Measurements from ENCODE around the gene FAM217A. TPM values are rescaled to one million over a fixed set of nuclear protein-coding genes. Genes with fewer than 3 reads are reported as not detected.
A peak's percentile ranks its signal among the peaks of the same experiment; 100 is the strongest.

FAM217A gene
- polyA plus RNA-seq, 3 donors from 2014 or later: 0.16 TPM; not detected in 2

GRCh38 chr6:4069199-4069598 is 9.7 kb downstream of the FAM217A start:
- Mint-ChIP-seq H3K9me3 (no peaks in the 10 kb centered on the region), H3K27ac (no peak overlapping the region), H3K4me3 (no peak overlapping the region)

GRCh38 chr6:4067673-4068072 is 11.3 kb downstream of the FAM217A start:
- H3K27me3 Mint-ChIP-seq (ENCODE audit: low read depth in 3 of 3): peaks cover 0 to 2% (median 0%) of the 10 kb centered on the region in 3 donors
- no peaks in the 10 kb centered on the region for H3K9me3 Mint-ChIP-seq
- H3K36me3 Mint-ChIP-seq: peaks cover 5 to 15% (median 6%) of the 10 kb centered on the region in 3 donors
- no peak overlapping the region for H3K4me3 Mint-ChIP-seq
- no peaks in the 10 kb centered on the region for H3K4me1 Mint-ChIP-seq
- DNase-seq: no peak
- peak overlapping the region in 3 of 6 donors; percentile 2 to 38 (median 6) for H3K27ac Mint-ChIP-seq

More at GRCh38 chr6:4069199-4069598, 9.7 kb downstream of the FAM217A start:
- DNase-seq: no peak
- peaks cover 0 to 8% (median 6%) of the 10 kb centered on the region in 3 donors for H3K36me3 Mint-ChIP-seq
- H3K4me1 Mint-ChIP-seq: no peaks in the 10 kb centered on the region
- peaks cover 0 to 2% (median 0%) of the 10 kb centered on the region in 3 donors for H3K27me3 Mint-ChIP-seq (ENCODE audit: low read depth in 3 of 3)

GRCh38 chr6:4066029-4066755 is 12.7 kb downstream of the FAM217A start:
- peaks cover 6 to 21% (median 10%) of the 10 kb centered on the region in 3 donors for H3K36me3 Mint-ChIP-seq
- H3K4me1 Mint-ChIP-seq: no peaks in the 10 kb centered on the region
- H3K4me3 Mint-ChIP-seq: no peak overlapping the region
- DNase-seq: no peak
- H3K9me3 Mint-ChIP-seq: no peaks in the 10 kb centered on the region
- peaks cover 0 to 2% (median 0%) of the 10 kb centered on the region in 3 donors for H3K27me3 Mint-ChIP-seq (ENCODE audit: low read depth in 3 of 3)
- peak overlapping the region in 5 of 6 donors; percentile 4 to 62 (median 38) for H3K27ac Mint-ChIP-seq

GRCh38 chr6:4059115-4059777 is 19.7 kb downstream of the FAM217A start:
- peak; percentile 30 to 67 (median 45) for DNase-seq
- Mint-ChIP-seq H3K9me3 (no peaks in the 10 kb centered on the region), H3K27me3 (ENCODE audit: low read depth in 3 of 3) (peaks cover 0 to 4% (median 0%) of the 10 kb centered on the region in 3 donors), H3K4me3 (peak overlapping the region in 4 of 5 donors; percentile 1 to 63 (median 50)), H3K36me3 (peaks cover 9 to 53% (median 29%) of the 10 kb centered on the region in 3 donors), H3K4me1 (peaks cover 13 to 30% of the 10 kb centered on the region in 2 donors), H3K27ac (peak overlapping the region; percentile 69 to 92 (median 87))

DNA sequence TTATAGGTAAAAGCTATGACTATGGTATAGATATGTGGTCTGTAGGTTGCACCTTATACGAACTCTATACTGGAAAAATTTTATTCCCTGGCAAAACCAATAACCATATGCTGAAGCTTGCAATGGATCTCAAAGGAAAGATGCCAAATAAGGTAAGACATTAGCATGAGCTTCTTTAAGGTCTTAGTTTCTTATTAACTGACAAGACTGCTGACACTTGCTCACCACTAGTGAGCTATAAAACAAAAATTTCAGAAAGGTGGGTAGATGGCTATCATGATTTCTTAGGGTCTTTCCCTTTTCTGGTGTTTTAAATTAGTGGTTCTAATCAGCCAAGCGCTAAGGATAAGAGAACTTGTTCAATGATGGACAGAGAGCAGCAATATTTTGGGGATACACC is 21.9 kb downstream of the FAM217A start:
- Mint-ChIP-seq H3K9me3 (no peaks in the 10 kb centered on the region), H3K27me3 (ENCODE audit: low read depth in 3 of 3) (peaks cover 0 to 6% (median 0%) of the 10 kb centered on the region in 3 donors), H3K4me1 (peaks cover 13 to 30% of the 10 kb centered on the region in 2 donors), H3K36me3 (peaks cover 21 to 54% (median 31%) of the 10 kb centered on the region in 3 donors), H3K4me3 (no peak overlapping the region), H3K27ac (peak overlapping the region in 3 of 6 donors; percentile 4 to 37 (median 19))
- DNase-seq: no peak

GRCh38 chr6:4055420-4056041 is 23.4 kb downstream of the FAM217A start:
- H3K4me1 Mint-ChIP-seq: peaks cover 13 to 30% of the 10 kb centered on the region in 2 donors
- H3K4me3 Mint-ChIP-seq: no peak overlapping the region
- H3K36me3 Mint-ChIP-seq: peaks cover 22 to 52% (median 30%) of the 10 kb centered on the region in 3 donors
- H3K27ac Mint-ChIP-seq: peak overlapping the region in 3 of 6 donors; percentile 25 to 66 (median 34)
- H3K9me3 Mint-ChIP-seq: no peaks in the 10 kb centered on the region
- DNase-seq: no peak
- H3K27me3 Mint-ChIP-seq (ENCODE audit: low read depth in 3 of 3): peaks cover 0 to 6% (median 0%) of the 10 kb centered on the region in 3 donors

DNA sequence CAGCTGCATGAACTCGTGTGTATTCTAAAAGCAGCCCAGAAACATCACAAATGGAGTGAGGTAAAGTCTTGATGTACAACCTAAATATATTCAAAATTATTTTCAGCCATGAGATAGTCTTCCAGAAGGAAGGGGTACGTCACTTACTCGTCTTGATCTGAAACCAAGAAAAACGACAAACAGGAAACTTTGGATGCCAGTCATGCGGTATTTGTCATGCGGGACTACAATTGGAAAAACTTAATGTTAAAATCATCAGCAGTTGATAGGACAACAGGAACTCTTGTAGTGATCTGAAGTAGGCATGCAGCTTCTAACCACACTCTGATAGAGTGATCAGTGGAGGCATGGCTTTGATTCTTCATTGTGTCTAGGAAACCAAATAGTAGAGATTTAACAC is 29.7 kb downstream of the FAM217A start:
- Mint-ChIP-seq H3K27ac (no peak overlapping the region), H3K4me1 (peaks cover 0 to 4% of the 10 kb centered on the region in 2 donors), H3K27me3 (ENCODE audit: low read depth in 3 of 3) (peaks cover 0 to 8% (median 2%) of the 10 kb centered on the region in 3 donors), H3K4me3 (no peak overlapping the region), H3K9me3 (no peaks in the 10 kb centered on the region), H3K36me3 (peaks cover 32 to 51% (median 34%) of the 10 kb centered on the region in 3 donors)
- no peak for DNase-seq

DNA sequence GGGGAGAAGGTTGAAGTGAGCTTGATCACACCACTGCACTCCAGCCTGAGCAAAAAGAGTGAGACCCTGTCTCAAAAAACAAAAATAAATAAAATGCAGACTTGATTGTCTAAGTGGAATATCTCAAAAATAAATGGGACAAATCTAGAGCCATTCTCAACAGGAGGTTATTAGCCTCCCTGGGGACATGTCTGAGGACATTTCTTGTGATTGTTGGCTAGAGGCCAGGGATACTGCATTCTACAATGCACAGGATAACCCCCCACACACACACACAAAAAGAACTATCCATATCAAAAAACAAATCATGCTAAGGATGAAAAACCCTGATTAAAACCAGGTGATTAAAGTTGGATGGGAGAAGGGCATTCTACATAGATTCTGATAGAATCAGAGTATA is 37.5 kb downstream of the FAM217A start:
- no peaks in the 10 kb centered on the region for H3K9me3 Mint-ChIP-seq
- peaks cover 6 to 39% of the 10 kb centered on the region in 2 donors for H3K4me1 Mint-ChIP-seq
- H3K4me3 Mint-ChIP-seq: no peak overlapping the region
- no peak for DNase-seq
- H3K36me3 Mint-ChIP-seq: peaks cover 34 to 66% (median 57%) of the 10 kb centered on the region in 3 donors
- H3K27me3 Mint-ChIP-seq (ENCODE audit: low read depth in 3 of 3): peaks cover 0 to 2% (median 1%) of the 10 kb centered on the region in 3 donors
- H3K27ac Mint-ChIP-seq: peak overlapping the region in 1 of 6 donors; percentile 61

- peaks cover 0 to 5% (median 1%) of the 10 kb centered on the region in 3 donors for H3K27me3 Mint-ChIP-seq (ENCODE audit: low read depth in 3 of 3)
Measured at GRCh38 chr6:4039348-4039747, 39.6 kb downstream of the FAM217A start.

GRCh38 chr6:4036581-4036980 is 42.4 kb downstream of the FAM217A start:
- H3K36me3 Mint-ChIP-seq: peaks cover 30 to 49% (median 41%) of the 10 kb centered on the region in 3 donors
- peak overlapping the region in 1 of 5 donors; percentile 17 for H3K4me3 Mint-ChIP-seq
- peak overlapping the region in 1 of 6 donors; percentile 62 for H3K27ac Mint-ChIP-seq
- peaks cover 0 to 2% (median 2%) of the 10 kb centered on the region in 3 donors for H3K27me3 Mint-ChIP-seq (ENCODE audit: low read depth in 3 of 3)
- H3K4me1 Mint-ChIP-seq: peaks cover 38 to 78% of the 10 kb centered on the region in 2 donors
- DNase-seq: no peak
- H3K9me3 Mint-ChIP-seq: no peaks in the 10 kb centered on the region

More at GRCh38 chr6:4039348-4039747, 39.6 kb downstream of the FAM217A start:
- Mint-ChIP-seq H3K9me3 (no peaks in the 10 kb centered on the region), H3K27ac (no peak overlapping the region), H3K4me3 (no peak overlapping the region), H3K4me1 (peaks cover 16 to 52% of the 10 kb centered on the region in 2 donors), H3K36me3 (peaks cover 34 to 57% (median 51%) of the 10 kb centered on the region in 3 donors)
- no peak for DNase-seq

- no peak overlapping the region for H3K4me3 Mint-ChIP-seq
- DNase-seq: no peak
- no peaks in the 10 kb centered on the region for H3K9me3 Mint-ChIP-seq
- peaks cover 63 to 95% of the 10 kb centered on the region in 2 donors for H3K4me1 Mint-ChIP-seq
- H3K36me3 Mint-ChIP-seq: peaks cover 9 to 18% (median 17%) of the 10 kb centered on the region in 3 donors
- H3K27ac Mint-ChIP-seq: peak overlapping the region in 1 of 6 donors; percentile 29
- H3K27me3 Mint-ChIP-seq (ENCODE audit: low read depth in 3 of 3): peaks cover 0 to 5% (median 2%) of the 10 kb centered on the region in 3 donors
Measured at GRCh38 chr6:4032475-4032874, 46.5 kb downstream of the FAM217A start.

- no peak overlapping the region for H3K4me3 Mint-ChIP-seq
- peak overlapping the region in 3 of 6 donors; percentile 2 to 14 (median 10) for H3K27ac Mint-ChIP-seq
- no peaks in the 10 kb centered on the region for H3K9me3 Mint-ChIP-seq
- H3K4me1 Mint-ChIP-seq: peaks cover 66 to 95% of the 10 kb centered on the region in 2 donors
- H3K27me3 Mint-ChIP-seq (ENCODE audit: low read depth in 3 of 3): peaks cover 0 to 5% (median 2%) of the 10 kb centered on the region in 3 donors
- DNase-seq: no peak
- peaks cover 6 to 17% (median 14%) of the 10 kb centered on the region in 3 donors for H3K36me3 Mint-ChIP-seq
Measured at GRCh38 chr6:4031442-4031841, 47.5 kb downstream of the FAM217A start.

DNA sequence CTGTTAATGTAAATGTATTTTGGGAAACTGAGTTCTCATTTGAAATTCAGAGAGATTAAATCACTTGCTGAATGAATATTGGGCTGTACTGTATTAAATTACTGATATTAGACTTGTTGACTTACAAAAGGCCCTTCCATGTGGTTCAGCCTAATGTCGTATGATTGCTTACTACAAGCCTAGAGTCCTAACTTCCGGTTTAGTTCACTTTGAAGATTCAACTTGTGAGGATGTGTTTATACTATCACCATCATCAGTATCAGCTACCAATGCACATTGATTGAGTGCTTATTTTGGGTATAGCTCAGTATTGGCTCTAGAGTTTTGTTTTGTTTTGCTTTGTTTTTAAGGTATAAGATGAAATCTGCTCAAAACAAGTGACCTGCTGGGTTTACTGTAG is 48.3 kb downstream of the FAM217A start:
- H3K4me3 Mint-ChIP-seq: no peak overlapping the region
- H3K36me3 Mint-ChIP-seq: peaks cover 6 to 17% (median 14%) of the 10 kb centered on the region in 3 donors

More for the DNA sequence above, 48.3 kb downstream of the FAM217A start:
- peaks cover 62 to 91% of the 10 kb centered on the region in 2 donors for H3K4me1 Mint-ChIP-seq
- peaks cover 0 to 5% (median 0%) of the 10 kb centered on the region in 3 donors for H3K27me3 Mint-ChIP-seq (ENCODE audit: low read depth in 3 of 3)
- DNase-seq: no peak
- H3K9me3 Mint-ChIP-seq: no peaks in the 10 kb centered on the region
- H3K27ac Mint-ChIP-seq: peak overlapping the region in 3 of 6 donors; percentile 2 to 26 (median 26)
